ENCODE results near the gene OXCT1. TPM values are rescaled to one million over a fixed set of nuclear protein-coding genes. Genes with fewer than 3 reads are reported as not detected.

Gene OXCT1
- total and polyA plus RNA-seq, 2 of the 8 experiments (the other 6 are each of a cell fraction or from before 2014, with no cell fraction given) = 10.1 to 28.2 TPM

GRCh38 chr5:41831155-41831554 is 39.1 kb downstream of the OXCT1 start:
- H3K4me1 ChIP-seq (replicated peaks in 1 of 4; ENCODE audit: control insufficient read depth in 3 of 4, insufficient read depth in 4 of 4, low read length in 3 of 4) = no peaks in the 10 kb centered on the region
- no peak overlapping the region for H3K4ac ChIP-seq (replicated peaks; ENCODE audit: insufficient read length, low read depth, low read length)
- H3K4me3 ChIP-seq (ENCODE audit: extremely low read depth in 1 of 4, insufficient read depth in 2 of 4, low read depth in 3 of 4, low read length in 4 of 4) = no peak overlapping the region
- no peak overlapping the region for H4K91ac ChIP-seq (replicated peaks; ENCODE audit: insufficient read length, low read length)
- H2BK20ac ChIP-seq (ENCODE audit: low read length) = no peak overlapping the region
- CTCF ChIA-PET (ENCODE audit: partially characterized antibody) = interaction anchor here (0.8 to 0.9 kb wide), 2 partner anchors 18 to 39 kb away, joined by 3 to 4 read pairs; no protein-coding TSS in a partner anchor
- H4K5ac ChIP-seq (ENCODE audit: insufficient read length, low read depth, low read length) = no peak overlapping the region
- no peaks in the 10 kb centered on the region for H3K79me1 ChIP-seq (ENCODE audit: low read depth, low read length)
- FAIRE-seq (no peak), DNase-seq (ENCODE audit: low read depth in 1 of 2, low spot score in 2 of 2) (no peak)
- 91% methylated on average over 3 of the region's 3 CpGs; no CpG with 5 or more reads in 1 of the 2 experiments for WGBS, 2 experiments (ENCODE audit: extremely low coverage in 1 of 2, insufficient coverage in 1 of 2, insufficient read length in 1 of 2, insufficient replicate concordance in 2 of 2, low coverage in 1 of 2, low lambda C conversion rate in 2 of 2, missing lambda C conversion rate in 1 of 2)
- no peaks in the 10 kb centered on the region for H3K9me3 ChIP-seq (ENCODE audit: insufficient read depth in 2 of 2, low read depth in 1 of 2, low read length in 1 of 2)
- no peak overlapping the region for H3K14ac ChIP-seq (ENCODE audit: insufficient read length)
- H3K23me2 ChIP-seq (ENCODE audit: low read depth, low read length) = no peaks in the 10 kb centered on the region
- POLR2A ChIA-PET (ENCODE audit: partially characterized antibody) = no interaction called here
- H2BK5ac ChIP-seq (ENCODE audit: low read depth, low read length) = no peak overlapping the region
- H2AK5ac ChIP-seq (ENCODE audit: low read depth, low read length) = no peak overlapping the region
- no peaks in the 10 kb centered on the region; a peak in 1 of 8 replicates for H3K36me3 ChIP-seq (ENCODE audit: control insufficient read depth in 2 of 4, insufficient read depth in 4 of 4, low read length in 3 of 4)
- H2BK120ac ChIP-seq (replicated peaks; ENCODE audit: low read depth, low read length) = no peak overlapping the region
- H4K8ac ChIP-seq (ENCODE audit: extremely low read depth, insufficient read depth, low read length) = no peak overlapping the region
- H2BK15ac ChIP-seq (ENCODE audit: low read length) = no peak overlapping the region
- H3K27me3 ChIP-seq (replicated peaks in 1 of 4; ENCODE audit: control insufficient read depth in 3 of 4, extremely low read depth in 1 of 4, insufficient read depth in 3 of 4, low read length in 3 of 4) = no peaks in the 10 kb centered on the region
- no peak overlapping the region for H3K9ac ChIP-seq (replicated peaks in 1 of 4; ENCODE audit: extremely low read depth in 1 of 4, low read depth in 3 of 4, low read length in 3 of 4)
- H3K79me2 ChIP-seq (ENCODE audit: control insufficient read depth in 1 of 2, insufficient read depth in 2 of 2, low read length in 2 of 2) = no peaks in the 10 kb centered on the region
- H3K4me2 ChIP-seq (ENCODE audit: insufficient read depth in 1 of 2, low read depth in 2 of 2, low read length in 2 of 2) = no peak overlapping the region
- H4K20me1 ChIP-seq (replicated peaks in 1 of 2; ENCODE audit: control insufficient read depth in 1 of 2, insufficient read depth in 2 of 2, low read length in 2 of 2) = peaks cover 0 to 2% of the 10 kb centered on the region in 2 experiments
- H3K27ac ChIP-seq (ENCODE audit: low read depth, low read length) = no peak overlapping the region
- H3K23ac ChIP-seq (ENCODE audit: insufficient read length) = no peak overlapping the region
- no peak overlapping the region for H2BK12ac ChIP-seq (ENCODE audit: low read depth, low read length)
- H2AFZ ChIP-seq (ENCODE audit: low read length) = no peak overlapping the region
- no peak overlapping the region for H3K56ac ChIP-seq (replicated peaks; ENCODE audit: insufficient read length, low read depth, low read length)
- H3K18ac ChIP-seq (ENCODE audit: extremely low read depth, low read length) = no peak overlapping the region
- TF ChIP-seq CBX5 (IDR thresholded peaks at IDR 0.05; ENCODE audit: low read depth, low read length) (no peak), USF2 (IDR thresholded peaks at IDR 0.05; ENCODE audit: low read length) (no peak), RXRA (IDR thresholded peaks at IDR 0.05; ENCODE audit: insufficient read depth, low read depth, low read length) (no peak), TAF1 (IDR thresholded peaks at IDR 0.05; ENCODE audit: low read depth, low read length) (no peak), SAP30 (IDR thresholded peaks at IDR 0.05; ENCODE audit: insufficient read depth, insufficient replicate concordance, low read length) (no peak), KDM1A (IDR thresholded peaks at IDR 0.05; ENCODE audit: borderline replicate concordance, low read length) (no peak), SIX5 (IDR thresholded peaks at IDR 0.05; ENCODE audit: low read depth, low read length) (no peak), JUN (IDR thresholded peaks at IDR 0.05; ENCODE audit: low read depth, low read length) (no peak), CHD1 (IDR thresholded peaks at IDR 0.05; ENCODE audit: low read depth, low read length) (no peak), SUZ12 (IDR thresholded peaks at IDR 0.05; ENCODE audit: low read length) (no peak), SP1 (IDR thresholded peaks at IDR 0.05; ENCODE audit: low read depth, low read length) (no peak), ATF2 (IDR thresholded peaks at IDR 0.05; ENCODE audit: low read length) (no peak)

Measured in H1 (cell line).